ENCODE measurements around the gene PHETA1. TPM values are rescaled to one million over a fixed set of nuclear protein-coding genes. Genes with fewer than 3 reads are reported as not detected.

The PHETA1 gene
- total RNA-seq, 4 donors from 2014 or later = under 0.01 to 15.1 (median 6.0) TPM

GRCh38 chr12:111318450-111318849, 50.4 kb downstream of the PHETA1 start:
- TF ChIP-seq POLR2A (IDR thresholded peaks at IDR 0.05) = no peak
- TF ChIP-seq CTCF (IDR thresholded peaks at IDR 0.05) = no peak
- H3K36me3 ChIP-seq = no peaks in the 10 kb centered on the region
- H3K9me3 ChIP-seq = no peaks in the 10 kb centered on the region
- intact Hi-C loops (cut with DNase I; ENCODE audit: low total_unique reads) = no loop called here
- DNase-seq = no peak
- no peak overlapping the region for H3K4me3 ChIP-seq
- H3K4me1 ChIP-seq = no peaks in the 10 kb centered on the region
- no peaks in the 10 kb centered on the region for H3K27me3 ChIP-seq
- H3K27ac ChIP-seq = no peak overlapping the region

DNA sequence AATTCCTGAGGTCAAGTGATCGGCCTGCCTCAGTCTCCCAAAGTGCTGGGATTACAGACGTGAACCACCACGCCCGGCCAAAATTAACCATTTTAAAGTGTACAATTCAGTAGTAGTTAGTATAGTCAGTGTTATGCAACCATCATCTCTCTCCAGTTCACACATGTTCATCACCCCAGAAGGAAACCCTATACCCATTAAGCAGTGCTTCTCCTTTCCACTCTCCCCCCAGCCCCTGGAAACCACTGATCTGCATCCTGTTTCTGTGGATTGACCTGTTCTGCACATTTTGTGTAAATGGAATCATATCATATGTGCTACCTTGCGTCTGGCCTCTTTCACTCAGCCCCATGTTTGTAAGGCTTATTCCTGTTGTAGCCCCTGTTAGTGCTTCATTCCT, 52.2 kb downstream of the PHETA1 start:
- H3K4me3 ChIP-seq = no peak overlapping the region
- H3K4me1 ChIP-seq = no peaks in the 10 kb centered on the region
- no peaks in the 10 kb centered on the region for H3K27me3 ChIP-seq
- H3K9me3 ChIP-seq = no peaks in the 10 kb centered on the region
- H3K36me3 ChIP-seq = no peaks in the 10 kb centered on the region
- TF ChIP-seq CTCF (IDR thresholded peaks at IDR 0.05) (no peak), POLR2A (IDR thresholded peaks at IDR 0.05) (no peak)
- DNase-seq = no peak
- intact Hi-C loops (cut with DNase I; ENCODE audit: low total_unique reads) = no loop called here
- no peak overlapping the region for H3K27ac ChIP-seq

GRCh38 chr12:111314953-111315539, 53.8 kb downstream of the PHETA1 start:
- Histone ChIP-seq H3K27me3 (no peaks in the 10 kb centered on the region), H3K4me3 (no peak overlapping the region), H3K4me1 (no peaks in the 10 kb centered on the region), H3K36me3 (no peaks in the 10 kb centered on the region), H3K27ac (no peak overlapping the region), H3K9me3 (no peaks in the 10 kb centered on the region)
- intact Hi-C loops (cut with DNase I; ENCODE audit: low total_unique reads) = no loop called here
- TF ChIP-seq POLR2A (IDR thresholded peaks at IDR 0.05) (no peak), CTCF (IDR thresholded peaks at IDR 0.05) (no peak)
- DNase-seq = no peak

DNA sequence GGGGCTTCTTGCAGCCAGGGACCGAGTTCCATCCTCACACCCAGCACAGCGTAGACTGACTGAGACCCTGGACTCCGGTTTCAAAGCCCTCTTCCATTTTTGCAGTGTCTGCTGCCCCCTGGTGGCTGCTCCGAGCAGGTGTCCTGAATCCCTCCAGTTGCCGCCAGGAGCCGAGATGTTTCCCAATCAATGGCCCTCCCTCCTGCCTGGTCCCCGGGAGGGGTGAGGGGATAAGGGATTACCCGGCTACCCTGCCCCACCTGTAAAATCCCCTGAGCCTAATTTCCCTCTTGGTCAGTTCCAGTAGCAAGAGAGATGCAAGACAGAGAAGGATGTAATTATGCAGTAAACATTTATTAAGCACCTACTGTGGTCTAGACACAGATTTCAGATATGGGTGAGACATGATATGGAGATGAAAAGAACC, 55.0 kb downstream of the PHETA1 start:
- TF ChIP-seq CTCF (IDR thresholded peaks at IDR 0.05) = peak; percentile 76 to 84 (median 82)
- no peak for TF ChIP-seq POLR2A (IDR thresholded peaks at IDR 0.05)
- H3K9me3 ChIP-seq = no peaks in the 10 kb centered on the region
- no peak overlapping the region for H3K4me3 ChIP-seq
- no peaks in the 10 kb centered on the region for H3K36me3 ChIP-seq
- no peaks in the 10 kb centered on the region for H3K27me3 ChIP-seq
- H3K4me1 ChIP-seq = no peaks in the 10 kb centered on the region
- intact Hi-C loops (cut with DNase I; ENCODE audit: low total_unique reads) = no loop called here
- peak; percentile 37 to 59 for DNase-seq
- H3K27ac ChIP-seq = no peak overlapping the region

GRCh38 chr12:111312708-111313107, 56.2 kb downstream of the PHETA1 start:
- DNase-seq = no peak
- Histone ChIP-seq H3K4me1 (no peaks in the 10 kb centered on the region), H3K27me3 (no peaks in the 10 kb centered on the region), H3K27ac (no peak overlapping the region), H3K36me3 (no peaks in the 10 kb centered on the region), H3K9me3 (no peaks in the 10 kb centered on the region), H3K4me3 (no peak overlapping the region)
- TF ChIP-seq CTCF (IDR thresholded peaks at IDR 0.05) = no peak
- no peak for TF ChIP-seq POLR2A (IDR thresholded peaks at IDR 0.05)
- intact Hi-C loops (cut with DNase I; ENCODE audit: low total_unique reads) = no loop called here

Data from uterus (tissue), 4 donors.